ENCODE results near the gene EGFR.

Gene EGFR

GRCh38 chr7:55255496-55256445 is 237.0 kb downstream of the EGFR start:
- peak; percentile 72 for DNase-seq

DNA sequence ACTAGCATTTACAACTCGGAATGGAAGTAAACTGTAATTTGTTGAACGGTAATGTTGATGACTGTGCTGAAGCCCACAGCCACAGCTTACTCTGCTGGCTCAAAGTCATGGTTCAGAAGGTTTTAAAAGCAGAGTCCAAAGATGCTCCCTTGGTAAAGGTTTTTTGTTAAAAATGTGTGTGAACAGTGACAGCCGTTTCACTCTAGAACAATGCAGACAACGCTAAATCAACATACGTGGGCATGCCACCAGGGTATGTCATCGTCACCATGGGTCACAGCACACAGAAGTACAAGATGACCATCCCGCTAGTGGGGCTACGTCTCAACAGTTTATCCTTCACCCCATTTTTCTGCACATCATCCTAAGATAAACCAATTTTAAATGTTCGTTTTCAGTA is 239.8 kb downstream of the EGFR start:
- DNase-seq, result no peak

DNA sequence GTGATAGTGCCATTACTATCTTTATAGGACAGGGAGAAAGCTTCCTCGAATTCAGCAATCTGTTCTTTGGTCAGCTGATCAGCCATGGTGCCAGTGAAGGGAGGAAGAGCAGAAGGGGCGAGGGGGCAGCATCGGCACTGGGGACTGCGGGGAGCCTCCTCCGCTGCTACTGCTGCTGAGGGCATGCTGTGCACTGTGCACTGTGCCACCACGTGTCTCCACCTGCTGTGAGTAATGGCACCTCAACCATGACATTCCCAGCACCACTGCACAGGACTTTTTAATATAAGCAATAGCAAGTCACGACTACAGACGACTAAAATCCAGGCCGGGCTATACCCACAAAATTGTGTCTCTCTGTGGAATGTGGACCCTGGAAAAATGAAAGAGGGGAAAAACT is 241.4 kb downstream of the EGFR start:
- no peak for DNase-seq

- no peak for DNase-seq
Observed at GRCh38 chr7:55260676-55261385, 242.0 kb downstream of the EGFR start.
